D721Med (cell line): ENCODE measurements around the gene YIPF2.

Source experiments
- DNase-seq: peaks from one replicate; pipeline ENCODE4 v3.0.0; 2011; ENCODE audit warnings: low spot score; ENCODE audit not compliant: insufficient read length
- FAIRE-seq: peaks from 2 replicates; lab custom pipeline; 2011; peaks lifted over from hg19 to GRCh38; lab: Jason Lieb, UNC
- CTCF ChIP-seq: IDR thresholded peaks from 2 replicates; pipeline ENCODE4 v1.5.1; 2012; ENCODE audit warnings: mild to moderate bottlenecking, control low read depth; ENCODE audit not compliant: insufficient read depth; ENCODE audit errors: missing control alignments

YIPF2 gene

GRCh38 chr19:10966809-10967208 lies 38.4 kb upstream of the YIPF2 start:
- DNase-seq (peak; percentile 8), FAIRE-seq (no peak)
- TF ChIP-seq CTCF = no peak

DNA sequence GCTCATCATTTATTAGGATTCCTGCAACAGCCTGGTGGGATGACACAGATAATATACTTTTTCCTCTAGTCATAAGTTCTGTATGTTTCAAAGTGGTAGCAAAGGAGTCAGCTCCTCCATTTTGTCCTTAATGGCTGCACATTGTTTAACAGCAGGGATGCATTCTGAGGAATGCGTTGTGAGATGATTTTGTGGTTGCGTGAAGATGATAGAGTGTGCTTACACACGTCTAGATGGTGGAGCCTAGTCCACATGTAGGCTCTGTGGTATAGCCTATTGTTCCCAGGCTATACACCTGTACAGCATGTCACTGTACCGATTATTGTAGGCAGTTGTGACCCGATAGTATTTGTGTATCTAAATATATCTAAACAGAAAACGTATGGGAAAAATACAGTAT lies 37.0 kb upstream of the YIPF2 start:
- peak; percentile 13 for DNase-seq
- FAIRE-seq = no peak
- no peak for TF ChIP-seq CTCF

- FAIRE-seq = no peak
- no peak for DNase-seq
- TF ChIP-seq CTCF = peak; percentile 12
Observed at GRCh38 chr19:10964903-10965302, 36.5 kb upstream of the YIPF2 start.

DNA sequence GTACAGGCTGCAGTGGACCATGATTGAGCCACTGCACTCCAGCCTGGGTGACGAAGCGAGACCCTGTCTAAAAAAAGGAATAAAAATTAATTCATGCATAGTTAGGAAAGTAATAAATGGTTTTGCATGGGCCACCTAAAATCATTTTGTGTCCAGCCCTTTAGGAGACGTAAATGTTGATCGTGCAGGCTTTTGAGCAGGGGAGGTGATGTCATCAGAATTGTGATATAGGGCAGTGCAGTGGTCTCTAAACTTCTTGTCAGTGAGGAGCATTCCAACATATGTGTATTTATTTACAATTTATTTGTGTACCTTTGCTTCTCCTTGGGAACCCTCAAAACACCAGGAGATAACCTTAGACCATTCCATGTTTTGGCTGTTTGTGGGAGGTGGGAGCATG lies 35.4 kb upstream of the YIPF2 start:
- FAIRE-seq (no peak), DNase-seq (no peak)
- TF ChIP-seq CTCF = no peak

- no peak for DNase-seq
- TF ChIP-seq CTCF = no peak
- no peak for FAIRE-seq
Observed at GRCh38 chr19:10962863-10963262, 34.4 kb upstream of the YIPF2 start.

DNA sequence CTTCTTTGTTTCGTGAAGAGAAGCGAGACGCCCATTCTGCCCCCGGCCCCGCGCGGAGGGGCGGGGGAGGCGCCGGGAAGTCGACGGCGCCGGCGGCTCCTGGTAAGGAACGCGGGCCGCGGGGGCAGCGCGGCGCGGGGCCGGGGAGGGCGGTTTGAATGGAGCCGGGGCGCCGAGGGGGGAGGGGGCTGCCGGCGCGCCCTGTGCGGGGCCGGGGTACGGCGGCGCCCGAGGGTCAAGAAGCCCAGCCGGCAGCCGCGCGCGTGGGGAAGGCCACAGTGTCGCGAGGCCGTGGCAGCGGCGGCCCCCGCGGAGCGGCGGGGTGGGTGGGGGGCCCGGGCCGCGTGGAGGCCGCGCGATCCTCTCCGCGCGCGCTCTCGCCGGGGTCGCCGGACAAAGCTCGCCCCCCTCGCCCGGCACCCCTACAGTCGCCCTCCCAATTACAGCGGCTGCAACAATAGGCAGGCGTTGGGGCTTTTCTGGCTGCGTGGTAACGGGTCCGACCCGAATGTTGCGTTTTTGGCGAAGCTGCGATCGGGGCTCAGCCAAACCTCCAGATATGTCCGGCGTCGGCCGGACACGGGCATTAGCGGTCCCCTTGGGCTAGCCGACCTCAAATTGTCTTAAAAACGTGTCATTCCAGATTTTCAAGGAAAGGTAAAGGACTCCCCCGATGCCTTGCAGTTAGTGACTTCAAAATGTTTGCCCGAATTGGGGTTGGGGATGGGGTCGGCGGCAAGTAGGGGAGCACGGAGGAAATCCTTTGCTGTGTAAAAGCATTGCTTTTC lies 32.8 kb upstream of the YIPF2 start:
- DNase-seq = peak; percentile 57
- no peak for TF ChIP-seq CTCF
- FAIRE-seq = no peak
